ENCODE results near the gene DNAJB5.

DNAJB5 gene

DNA sequence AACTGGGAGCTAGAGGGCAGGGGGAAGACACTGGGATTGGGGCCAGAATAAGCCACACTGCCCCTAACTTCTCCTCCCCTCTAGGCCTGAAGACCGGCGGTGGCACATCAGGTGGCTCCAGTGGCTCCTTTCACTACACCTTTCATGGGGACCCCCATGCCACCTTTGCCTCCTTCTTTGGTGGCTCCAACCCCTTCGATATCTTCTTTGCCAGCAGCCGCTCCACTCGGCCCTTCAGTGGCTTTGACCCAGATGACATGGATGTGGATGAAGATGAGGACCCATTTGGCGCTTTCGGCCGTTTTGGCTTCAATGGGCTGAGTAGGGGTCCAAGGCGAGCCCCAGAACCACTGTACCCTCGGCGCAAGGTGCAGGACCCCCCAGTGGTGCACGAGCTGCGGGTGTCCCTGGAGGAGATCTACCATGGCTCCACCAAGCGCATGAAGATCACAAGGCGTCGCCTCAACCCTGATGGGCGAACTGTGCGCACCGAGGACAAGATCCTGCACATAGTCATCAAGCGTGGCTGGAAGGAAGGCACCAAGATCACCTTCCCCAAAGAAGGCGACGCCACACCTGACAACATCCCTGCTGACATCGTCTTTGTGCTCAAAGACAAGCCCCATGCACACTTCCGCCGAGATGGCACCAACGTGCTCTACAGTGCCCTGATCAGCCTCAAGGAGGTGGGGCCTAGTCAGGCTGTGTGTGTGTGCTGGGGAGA lies 6.8 kb downstream of the DNAJB5 start:
- Histone ChIP-seq H4K20me1 (ENCODE audit: insufficient read depth, low read length, poor library complexity, severe bottlenecking) (no peaks in the 10 kb centered on the region), H3K9ac (ENCODE audit: low read depth, low read length, poor library complexity, severe bottlenecking) (no peak overlapping the region), H3K4me3 (ENCODE audit: low read length, poor library complexity, severe bottlenecking) (no peak overlapping the region), H3K9me3 (ENCODE audit: insufficient read depth, low read depth, low read length) (no peaks in the 10 kb centered on the region), H3K36me3 (ENCODE audit: insufficient read depth, low read length) (peaks cover 9% of the 10 kb centered on the region; the same call in 1 of the 2 replicates), H3F3A (ENCODE audit: low read depth) (no peaks in the 10 kb centered on the region), H3K9me2 (replicated peaks; ENCODE audit: low read depth, low read length) (no peaks in the 10 kb centered on the region), H3K4me1 (ENCODE audit: insufficient read depth, low read length, poor library complexity, severe bottlenecking) (peaks cover 37% of the 10 kb centered on the region), H3K79me2 (ENCODE audit: insufficient read depth, low read length) (peaks cover under 1% of the 10 kb centered on the region; the same call in 1 of the 2 replicates), H3K4me2 (ENCODE audit: low read depth, low read length, poor library complexity, severe bottlenecking) (no peak overlapping the region), H3K27me3 (ENCODE audit: insufficient read depth, low read length, poor library complexity, severe bottlenecking) (no peaks in the 10 kb centered on the region), H2AFZ (ENCODE audit: low read length) (no peak overlapping the region)
- TF ChIP-seq, protein P1, sequence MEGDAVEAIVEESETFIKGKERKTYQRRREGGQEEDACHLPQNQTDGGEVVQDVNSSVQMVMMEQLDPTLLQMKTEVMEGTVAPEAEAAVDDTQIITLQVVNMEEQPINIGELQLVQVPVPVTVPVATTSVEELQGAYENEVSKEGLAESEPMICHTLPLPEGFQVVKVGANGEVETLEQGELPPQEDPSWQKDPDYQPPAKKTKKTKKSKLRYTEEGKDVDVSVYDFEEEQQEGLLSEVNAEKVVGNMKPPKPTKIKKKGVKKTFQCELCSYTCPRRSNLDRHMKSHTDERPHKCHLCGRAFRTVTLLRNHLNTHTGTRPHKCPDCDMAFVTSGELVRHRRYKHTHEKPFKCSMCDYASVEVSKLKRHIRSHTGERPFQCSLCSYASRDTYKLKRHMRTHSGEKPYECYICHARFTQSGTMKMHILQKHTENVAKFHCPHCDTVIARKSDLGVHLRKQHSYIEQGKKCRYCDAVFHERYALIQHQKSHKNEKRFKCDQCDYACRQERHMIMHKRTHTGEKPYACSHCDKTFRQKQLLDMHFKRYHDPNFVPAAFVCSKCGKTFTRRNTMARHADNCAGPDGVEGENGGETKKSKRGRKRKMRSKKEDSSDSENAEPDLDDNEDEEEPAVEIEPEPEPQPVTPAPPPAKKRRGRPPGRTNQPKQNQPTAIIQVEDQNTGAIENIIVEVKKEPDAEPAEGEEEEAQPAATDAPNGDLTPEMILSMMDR (conservative IDR thresholded peaks at IDR 0.05; ENCODE audit: low read length), result no peak
- TF ChIP-seq EZH2phosphoT487 (IDR thresholded peaks at IDR 0.05; ENCODE audit: borderline replicate concordance), result no peak

DNA sequence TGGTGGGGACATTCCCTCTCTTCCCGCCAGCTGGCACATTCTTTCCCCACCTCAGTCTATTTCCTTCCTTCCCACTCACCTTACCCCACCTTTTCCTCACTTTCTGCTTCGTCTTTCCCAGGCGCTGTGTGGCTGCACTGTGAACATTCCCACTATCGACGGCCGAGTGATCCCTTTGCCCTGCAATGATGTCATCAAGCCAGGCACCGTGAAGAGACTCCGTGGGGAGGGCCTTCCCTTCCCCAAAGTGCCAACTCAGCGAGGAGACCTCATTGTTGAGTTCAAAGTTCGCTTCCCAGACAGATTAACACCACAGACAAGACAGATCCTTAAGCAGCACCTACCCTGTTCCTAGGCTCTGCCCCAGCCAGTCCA lies 7.3 kb downstream of the DNAJB5 start:
- H4K20me1 ChIP-seq (ENCODE audit: insufficient read depth, low read length, poor library complexity, severe bottlenecking), result no peaks in the 10 kb centered on the region
- no peaks in the 10 kb centered on the region for H3K9me2 ChIP-seq (replicated peaks; ENCODE audit: low read depth, low read length)
- H3K4me3 ChIP-seq (ENCODE audit: low read length, poor library complexity, severe bottlenecking), result no peak overlapping the region
- no peak overlapping the region for H3K4me2 ChIP-seq (ENCODE audit: low read depth, low read length, poor library complexity, severe bottlenecking)
- H3K36me3 ChIP-seq (ENCODE audit: insufficient read depth, low read length), result peaks cover 9% of the 10 kb centered on the region; the same call in 1 of the 2 replicates
- no peaks in the 10 kb centered on the region for H3F3A ChIP-seq (ENCODE audit: low read depth)
- no peaks in the 10 kb centered on the region for H3K27me3 ChIP-seq (ENCODE audit: insufficient read depth, low read length, poor library complexity, severe bottlenecking)
- no peaks in the 10 kb centered on the region for H3K9me3 ChIP-seq (ENCODE audit: insufficient read depth, low read depth, low read length)
- no peak overlapping the region for H3K9ac ChIP-seq (ENCODE audit: low read depth, low read length, poor library complexity, severe bottlenecking)
- peaks cover 31% of the 10 kb centered on the region for H3K4me1 ChIP-seq (ENCODE audit: insufficient read depth, low read length, poor library complexity, severe bottlenecking)
- no peak overlapping the region for H2AFZ ChIP-seq (ENCODE audit: low read length)
- TF ChIP-seq, protein P1 (conservative IDR thresholded peaks at IDR 0.05; ENCODE audit: low read length), result no peak
- no peak for TF ChIP-seq EZH2phosphoT487 (IDR thresholded peaks at IDR 0.05; ENCODE audit: borderline replicate concordance)
- H3K79me2 ChIP-seq (ENCODE audit: insufficient read depth, low read length), result no peaks in the 10 kb centered on the region

DNA sequence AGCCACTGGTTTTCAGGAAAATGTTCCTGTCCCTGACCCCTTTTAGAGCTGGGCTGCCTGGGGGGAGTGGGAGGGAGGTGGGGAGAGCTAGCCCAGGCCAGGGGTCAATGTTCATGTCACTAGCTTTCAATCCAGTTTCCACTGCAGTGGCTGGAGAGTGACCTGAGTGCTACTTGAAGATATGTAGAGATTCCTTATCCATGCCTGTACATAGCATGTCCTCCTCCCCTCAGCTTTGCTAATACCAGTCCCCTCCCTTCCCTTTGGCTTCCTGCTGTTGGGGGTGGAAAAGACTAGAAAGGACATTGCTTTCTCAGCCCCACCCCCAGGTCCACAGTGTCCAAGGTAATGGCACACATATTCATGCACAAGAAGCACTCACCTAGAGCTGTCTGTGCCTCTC lies 7.8 kb downstream of the DNAJB5 start:
- H3K4me3 ChIP-seq (ENCODE audit: low read length, poor library complexity, severe bottlenecking), result no peak overlapping the region
- no peaks in the 10 kb centered on the region for H3K79me2 ChIP-seq (ENCODE audit: insufficient read depth, low read length)
- no peaks in the 10 kb centered on the region for H3K9me3 ChIP-seq (ENCODE audit: insufficient read depth, low read depth, low read length)
- TF ChIP-seq, protein P1 (conservative IDR thresholded peaks at IDR 0.05; ENCODE audit: low read length), result no peak
- TF ChIP-seq EZH2phosphoT487 (IDR thresholded peaks at IDR 0.05; ENCODE audit: borderline replicate concordance), result no peak
- no peaks in the 10 kb centered on the region for H3K27me3 ChIP-seq (ENCODE audit: insufficient read depth, low read length, poor library complexity, severe bottlenecking)
- H3K9ac ChIP-seq (ENCODE audit: low read depth, low read length, poor library complexity, severe bottlenecking), result no peak overlapping the region
- no peaks in the 10 kb centered on the region for H3K9me2 ChIP-seq (replicated peaks; ENCODE audit: low read depth, low read length)
- H3F3A ChIP-seq (ENCODE audit: low read depth), result no peaks in the 10 kb centered on the region
- no peaks in the 10 kb centered on the region for H4K20me1 ChIP-seq (ENCODE audit: insufficient read depth, low read length, poor library complexity, severe bottlenecking)
- H3K36me3 ChIP-seq (ENCODE audit: insufficient read depth, low read length), result peaks cover 9% of the 10 kb centered on the region; the same call in 1 of the 2 replicates
- no peak overlapping the region for H2AFZ ChIP-seq (ENCODE audit: low read length)
- peaks cover 26% of the 10 kb centered on the region for H3K4me1 ChIP-seq (ENCODE audit: insufficient read depth, low read length, poor library complexity, severe bottlenecking)
- H3K4me2 ChIP-seq (ENCODE audit: low read depth, low read length, poor library complexity, severe bottlenecking), result no peak overlapping the region
